Vagina (tissue), 2 donors: ENCODE results near the gene DEGS1. TPM values are rescaled to one million over a fixed set of nuclear protein-coding genes. Genes with fewer than 3 reads are reported as not detected.

Experiments used
- DNase-seq, 2 donors: peaks; one replicate each; pipeline ENCODE4 v3.0.0-alpha.2; 2017; ENCODE audit errors: extremely low spot score in 2 of 2
- H3K27ac ChIP-seq: fragments of 200-600 bp; sonication (generic); one replicate; pipeline ENCODE4 v1.5.1; 2019
- H3K27me3 ChIP-seq: fragments of 200-600 bp; sonication (generic); one replicate; pipeline ENCODE4 v1.5.1; 2019
- H3K36me3 ChIP-seq, 2 donors: fragments of 200-600 bp; sonication (generic); one replicate each; pipeline ENCODE4 v1.5.1; 2017 to 2019
- H3K4me1 ChIP-seq: fragments of 200-600 bp; sonication (generic); one replicate; pipeline ENCODE4 v1.5.1; 2019
- H3K4me3 ChIP-seq, 2 donors: fragments of 200-600 bp; sonication (generic); 1 replicate in 1 of 2; 2 replicates in 1 of 2; pipeline ENCODE4 v1.5.1; 2016 to 2019
- H3K9me3 ChIP-seq: fragments of 200-600 bp; sonication (generic); one replicate; pipeline ENCODE4 v1.5.1; 2019
- CTCF ChIP-seq, 3 experiments: fragments of 450-650 bp in 2 of 3; fragments of 200-600 bp in 1 of 3; sonication (generic) in 1 of 3; IDR thresholded peaks; one replicate each; pipeline ENCODE4 v1.5.1; 2017 to 2019; ENCODE audit warnings: antibody characterized with exemption in 3 of 3, mild to moderate bottlenecking in 2 of 3, moderate library complexity in 2 of 3
- POLR2A ChIP-seq, 2 donors: fragments of 450-650 bp; IDR thresholded peaks; one replicate each; pipeline ENCODE4 v1.6.1; 2017; ENCODE audit warnings: antibody characterized with exemption in 2 of 2, mild to moderate bottlenecking in 2 of 2, moderate library complexity in 2 of 2
- POLR2AphosphoS5 ChIP-seq, 2 donors: sonication (generic); formaldehyde crosslinking; IDR thresholded peaks; one replicate each; pipeline ENCODE4 v1.9.0; 2017; ENCODE audit warnings: antibody characterized with exemption in 2 of 2, mild to moderate bottlenecking in 2 of 2, low read depth in 1 of 2; ENCODE audit not compliant: insufficient read depth in 1 of 2
- intact Hi-C: fragments of 100-400 bp; cut with DNase I; formaldehyde crosslinking; loops from one replicate; pipeline ENCODE4 v1.15.1; 2023
- total RNA-seq: library from RNA; depleted of rRNA; stranded (reverse); fragments of >200 nt; gene quantifications from one replicate; pipeline ENCODE4 v1.2.3, GENCODE V29; 2016

The DEGS1 gene
- total RNA-seq, 1 donor from 2014 or later = 130 TPM

- no peak for TF ChIP-seq CTCF (IDR thresholded peaks at IDR 0.05)
- TF ChIP-seq POLR2A (IDR thresholded peaks at IDR 0.05) = no peak
- TF ChIP-seq POLR2AphosphoS5 (IDR thresholded peaks at IDR 0.05; ENCODE audit: insufficient read depth in 1 of 2, low read depth in 1 of 2) = no peak
- Histone ChIP-seq H3K9me3 (no peaks in the 10 kb centered on the region), H3K4me3 (peak overlapping the region in 1 of 2 donors; percentile 90), H3K27me3 (no peaks in the 10 kb centered on the region), H3K4me1 (peaks cover 33% of the 10 kb centered on the region), H3K27ac (no peak overlapping the region), H3K36me3 (no peaks in the 10 kb centered on the region)
- intact Hi-C loops = no loop called here
- no peak for DNase-seq
Observed at GRCh38 chr1:224185208-224185607, 2.2 kb downstream of the DEGS1 start.

GRCh38 chr1:224188286-224188685, 5.2 kb downstream of the DEGS1 start:
- Histone ChIP-seq H3K27ac (no peak overlapping the region), H3K4me3 (no peak overlapping the region), H3K36me3 (peaks cover 0 to 21% of the 10 kb centered on the region in 2 donors), H3K4me1 (peaks cover 33% of the 10 kb centered on the region), H3K9me3 (no peaks in the 10 kb centered on the region), H3K27me3 (no peaks in the 10 kb centered on the region)
- DNase-seq = no peak
- intact Hi-C loops = no loop called here
- TF ChIP-seq POLR2A (IDR thresholded peaks at IDR 0.05) (no peak), POLR2AphosphoS5 (IDR thresholded peaks at IDR 0.05; ENCODE audit: insufficient read depth in 1 of 2, low read depth in 1 of 2) (no peak), CTCF (IDR thresholded peaks at IDR 0.05) (no peak)

- H3K36me3 ChIP-seq = peaks cover 0 to 26% of the 10 kb centered on the region in 2 donors
Observed at GRCh38 chr1:224189561-224189960, 6.5 kb downstream of the DEGS1 start.

GRCh38 chr1:224192082-224192788, 9.2 kb downstream of the DEGS1 start:
- no peak overlapping the region for H3K27ac ChIP-seq
- H3K27me3 ChIP-seq = no peaks in the 10 kb centered on the region
- DNase-seq = no peak
- peaks cover 0 to 26% of the 10 kb centered on the region in 2 donors for H3K36me3 ChIP-seq
- TF ChIP-seq POLR2AphosphoS5 (IDR thresholded peaks at IDR 0.05; ENCODE audit: insufficient read depth in 1 of 2, low read depth in 1 of 2) = no peak
- no peak overlapping the region for H3K4me3 ChIP-seq
- peaks cover 10% of the 10 kb centered on the region for H3K4me1 ChIP-seq
- no peaks in the 10 kb centered on the region for H3K9me3 ChIP-seq
- intact Hi-C loops = no loop called here

More at GRCh38 chr1:224189561-224189960, 6.5 kb downstream of the DEGS1 start:
- Histone ChIP-seq H3K4me3 (no peak overlapping the region), H3K4me1 (peaks cover 29% of the 10 kb centered on the region), H3K9me3 (no peaks in the 10 kb centered on the region), H3K27me3 (no peaks in the 10 kb centered on the region), H3K27ac (no peak overlapping the region)
- TF ChIP-seq CTCF (IDR thresholded peaks at IDR 0.05) (no peak), POLR2AphosphoS5 (IDR thresholded peaks at IDR 0.05; ENCODE audit: insufficient read depth in 1 of 2, low read depth in 1 of 2) (no peak), POLR2A (IDR thresholded peaks at IDR 0.05) (no peak)
- DNase-seq = no peak
- intact Hi-C loops = no loop called here

- Histone ChIP-seq H3K4me1 (peaks cover 18% of the 10 kb centered on the region), H3K36me3 (peaks cover 0 to 26% of the 10 kb centered on the region in 2 donors)
- intact Hi-C loops = no loop called here
Observed at GRCh38 chr1:224193319-224193966, 10.4 kb downstream of the DEGS1 start.

More at GRCh38 chr1:224193319-224193966, 10.4 kb downstream of the DEGS1 start:
- Histone ChIP-seq H3K27me3 (no peaks in the 10 kb centered on the region), H3K9me3 (no peaks in the 10 kb centered on the region), H3K27ac (no peak overlapping the region), H3K4me3 (no peak overlapping the region)
- no peak for TF ChIP-seq CTCF (IDR thresholded peaks at IDR 0.05)
- TF ChIP-seq POLR2A (IDR thresholded peaks at IDR 0.05) = no peak
- no peak for TF ChIP-seq POLR2AphosphoS5 (IDR thresholded peaks at IDR 0.05; ENCODE audit: insufficient read depth in 1 of 2, low read depth in 1 of 2)
- no peak for DNase-seq
